PC-3 (cell line): ENCODE results near the gene BRD9.
"Not testable (repeated sequence)": the region's sequence is repeated elsewhere in the genome, so short reads cannot be mapped to it uniquely, and the experiment has no call there.

Experiments
- EZH2 ChIP-seq: fragments of 300-600 bp; sonication (generic); IDR thresholded peaks from one replicate; pipeline ENCODE4 v1.6.1; 2017; ENCODE audit warnings: antibody characterized with exemption, mild to moderate bottlenecking, low read length; ENCODE audit not compliant: unreplicated experiment
- EZH2phosphoT487 ChIP-seq: fragments of 300-600 bp; sonication (generic); IDR thresholded peaks from 2 replicates; pipeline ENCODE4 v1.6.1; 2018; ENCODE audit warnings: mild to moderate bottlenecking, antibody characterized with exemption, low read length, borderline replicate concordance
- TF ChIP-seq, protein P1 (sequence below): fragments of 300-600 bp; sonication (generic); conservative IDR thresholded peaks from 2 replicates; pipeline ENCODE4 v1.5.1; 2017; ENCODE audit warnings: antibody characterized with exemption, low read depth, mild to moderate bottlenecking, low read length

DNA sequence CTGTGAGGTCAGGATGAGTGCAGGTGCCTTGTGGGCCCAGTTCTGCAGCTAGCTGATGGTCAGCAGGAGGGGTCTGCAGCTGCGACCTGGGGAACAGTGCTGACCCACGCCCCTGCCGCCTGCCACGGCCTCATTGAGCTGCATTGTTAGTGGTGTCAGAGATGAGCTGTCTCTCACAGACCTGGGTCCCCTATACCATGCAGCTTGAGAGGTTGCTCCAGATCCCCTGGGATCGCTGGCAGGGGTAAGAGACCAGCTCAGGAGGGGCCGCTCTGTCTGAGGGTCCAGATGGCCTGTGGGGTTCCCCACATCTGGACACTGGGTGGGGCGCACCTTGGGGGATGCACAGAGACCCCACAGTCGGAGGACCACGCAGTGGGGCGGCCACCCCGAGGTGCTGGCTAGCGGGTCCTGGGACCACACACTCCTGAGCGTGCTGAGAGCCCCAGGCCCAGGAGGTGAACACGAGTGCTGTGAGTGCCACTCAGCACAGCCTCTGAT lies 54.9 kb downstream of the BRD9 start:
- TF ChIP-seq, protein P1, sequence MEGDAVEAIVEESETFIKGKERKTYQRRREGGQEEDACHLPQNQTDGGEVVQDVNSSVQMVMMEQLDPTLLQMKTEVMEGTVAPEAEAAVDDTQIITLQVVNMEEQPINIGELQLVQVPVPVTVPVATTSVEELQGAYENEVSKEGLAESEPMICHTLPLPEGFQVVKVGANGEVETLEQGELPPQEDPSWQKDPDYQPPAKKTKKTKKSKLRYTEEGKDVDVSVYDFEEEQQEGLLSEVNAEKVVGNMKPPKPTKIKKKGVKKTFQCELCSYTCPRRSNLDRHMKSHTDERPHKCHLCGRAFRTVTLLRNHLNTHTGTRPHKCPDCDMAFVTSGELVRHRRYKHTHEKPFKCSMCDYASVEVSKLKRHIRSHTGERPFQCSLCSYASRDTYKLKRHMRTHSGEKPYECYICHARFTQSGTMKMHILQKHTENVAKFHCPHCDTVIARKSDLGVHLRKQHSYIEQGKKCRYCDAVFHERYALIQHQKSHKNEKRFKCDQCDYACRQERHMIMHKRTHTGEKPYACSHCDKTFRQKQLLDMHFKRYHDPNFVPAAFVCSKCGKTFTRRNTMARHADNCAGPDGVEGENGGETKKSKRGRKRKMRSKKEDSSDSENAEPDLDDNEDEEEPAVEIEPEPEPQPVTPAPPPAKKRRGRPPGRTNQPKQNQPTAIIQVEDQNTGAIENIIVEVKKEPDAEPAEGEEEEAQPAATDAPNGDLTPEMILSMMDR: not testable (repeated sequence)
- TF ChIP-seq EZH2phosphoT487, EZH2: not testable (repeated sequence)
